Natural killer cell (primary cell): ENCODE results near the gene SMARCD3. TPM values are rescaled to one million over a fixed set of nuclear protein-coding genes. Genes with fewer than 3 reads are reported as not detected.

Source experiments
- ATAC-seq, 3 donors: fragments of 150-1000 bp in 2 of 3; fragments of 200-7000 bp in 1 of 3; cut with Tn5 transposase; 1 replicate in 1 of 3; 2 replicates in 2 of 3; pipeline ENCODE4 v1.10.0; 2021; ENCODE audit warnings: mild to moderate bottlenecking in 2 of 3, moderate library complexity in 2 of 3
- DNase-seq, 2 donors: peaks; one replicate each; pipeline versions ENCODE4 v3.0.0 to v3.0.0-alpha.2; 2013 to 2021; ENCODE audit warnings: mixed read lengths in 1 of 2
- H3K27ac ChIP-seq: one replicate; pipeline ENCODE4 v1.5.1; 2013; ENCODE audit warnings: mild to moderate bottlenecking, low read length
- H3K27me3 ChIP-seq: one replicate; pipeline ENCODE4 v1.6.1; 2013; ENCODE audit warnings: low read length; ENCODE audit not compliant: control insufficient read depth, insufficient read depth
- H3K36me3 ChIP-seq: one replicate; pipeline ENCODE4 v1.6.1; 2013; ENCODE audit warnings: low read length; ENCODE audit not compliant: control insufficient read depth, insufficient read depth
- H3K4me1 ChIP-seq: one replicate; pipeline ENCODE4 v1.6.1; 2013; ENCODE audit warnings: low read length; ENCODE audit not compliant: control insufficient read depth, insufficient read depth
- H3K4me3 ChIP-seq: one replicate; pipeline ENCODE4 v1.5.1; 2013; ENCODE audit warnings: low read length
- H3K9me3 ChIP-seq: one replicate; pipeline ENCODE4 v1.6.1; 2013; ENCODE audit warnings: low read length; ENCODE audit not compliant: control insufficient read depth, insufficient read depth
- H3K27ac Mint-ChIP-seq, 2 donors: one replicate each; pipeline ENCODE4 v1.8.0; 2022; ENCODE audit warnings: mild to moderate bottlenecking in 2 of 2, mixed read lengths in 2 of 2, moderate library complexity in 1 of 2
- H3K27me3 Mint-ChIP-seq, 2 donors: one replicate each; pipeline ENCODE4 v1.8.0; 2022; ENCODE audit warnings: low read depth in 2 of 2, mixed read lengths in 2 of 2
- H3K36me3 Mint-ChIP-seq: one replicate; pipeline ENCODE4 v1.8.0; 2022; ENCODE audit warnings: mixed read lengths
- H3K4me1 Mint-ChIP-seq, 2 donors: one replicate each; pipeline ENCODE4 v1.8.0; 2022; ENCODE audit warnings: mixed read lengths in 2 of 2
- H3K4me3 Mint-ChIP-seq: one replicate; pipeline ENCODE4 v1.8.0; 2022; ENCODE audit warnings: mild to moderate bottlenecking, moderate library complexity, mixed read lengths
- H3K9me3 Mint-ChIP-seq, 2 donors: one replicate each; pipeline ENCODE4 v1.8.0; 2022; ENCODE audit warnings: mixed read lengths in 2 of 2
- WGBS: methylation state at CpG from one replicate; pipeline ENCODE4 v1.1.7; 2013; ENCODE audit warnings: missing lambda C conversion rate; ENCODE audit not compliant: insufficient coverage; 5-methylcytosine and 5-hydroxymethylcytosine counted together
- intact Hi-C: fragments of 100-400 bp; cut with micrococcal nuclease; formaldehyde crosslinking; loops from one replicate; pipeline ENCODE4 v1.14.2; 2022
- total RNA-seq, 4 donors: library from RNA; stranded (reverse); fragments of 120-200 nt in 1 of 4; gene quantifications; one replicate each; pipeline versions ENCODE4 v1.2.3 to v1.2.4, GENCODE V29; 2013 to 2022
- TF ChIP-seq, protein P1 (sequence below): fragments of 200-600 bp; IDR thresholded peaks from one replicate; pipeline ENCODE4 v1.8.0; 2022; ENCODE audit warnings: antibody characterized with exemption

The SMARCD3 gene
- total RNA-seq, 3 donors from 2014 or later (not counting 1 experiment from before 2014, with no cell fraction given) = 3.1 to 8.7 (median 6.5) TPM

DNA sequence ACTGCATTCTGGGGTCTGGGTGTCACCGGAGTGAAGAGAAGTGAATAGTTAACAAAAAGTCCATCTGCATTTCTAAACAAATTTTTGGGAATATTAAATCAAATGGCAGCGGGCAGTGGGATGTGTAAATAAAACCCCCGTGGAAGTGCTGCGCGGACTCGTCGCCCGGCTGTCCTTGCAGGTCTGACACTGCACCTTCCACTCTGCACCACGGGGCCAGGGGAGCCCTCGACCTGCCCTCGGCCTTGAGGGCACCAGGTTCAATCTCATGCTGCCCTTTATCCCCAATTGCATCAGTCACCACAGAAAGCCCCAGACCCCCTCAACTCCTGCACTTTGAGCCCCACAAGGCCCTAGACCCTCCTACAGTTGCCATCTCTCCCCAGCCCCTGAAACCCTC is 6.4 kb upstream of the SMARCD3 start:
- TF ChIP-seq, protein P1, sequence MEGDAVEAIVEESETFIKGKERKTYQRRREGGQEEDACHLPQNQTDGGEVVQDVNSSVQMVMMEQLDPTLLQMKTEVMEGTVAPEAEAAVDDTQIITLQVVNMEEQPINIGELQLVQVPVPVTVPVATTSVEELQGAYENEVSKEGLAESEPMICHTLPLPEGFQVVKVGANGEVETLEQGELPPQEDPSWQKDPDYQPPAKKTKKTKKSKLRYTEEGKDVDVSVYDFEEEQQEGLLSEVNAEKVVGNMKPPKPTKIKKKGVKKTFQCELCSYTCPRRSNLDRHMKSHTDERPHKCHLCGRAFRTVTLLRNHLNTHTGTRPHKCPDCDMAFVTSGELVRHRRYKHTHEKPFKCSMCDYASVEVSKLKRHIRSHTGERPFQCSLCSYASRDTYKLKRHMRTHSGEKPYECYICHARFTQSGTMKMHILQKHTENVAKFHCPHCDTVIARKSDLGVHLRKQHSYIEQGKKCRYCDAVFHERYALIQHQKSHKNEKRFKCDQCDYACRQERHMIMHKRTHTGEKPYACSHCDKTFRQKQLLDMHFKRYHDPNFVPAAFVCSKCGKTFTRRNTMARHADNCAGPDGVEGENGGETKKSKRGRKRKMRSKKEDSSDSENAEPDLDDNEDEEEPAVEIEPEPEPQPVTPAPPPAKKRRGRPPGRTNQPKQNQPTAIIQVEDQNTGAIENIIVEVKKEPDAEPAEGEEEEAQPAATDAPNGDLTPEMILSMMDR = no peak

GRCh38 chr7:151254316-151254715 is 5.8 kb upstream of the SMARCD3 start:
- Histone ChIP-seq H3K27ac (no peak overlapping the region), H3K9me3 (no peaks in the 10 kb centered on the region), H3K36me3 (no peaks in the 10 kb centered on the region), H3K4me3 (no peak overlapping the region), H3K4me1 (peaks cover 16% of the 10 kb centered on the region), H3K27me3 (peaks cover 19% of the 10 kb centered on the region)
- Mint-ChIP-seq H3K27ac (no peak overlapping the region), H3K9me3 (no peaks in the 10 kb centered on the region), H3K4me3 (peak overlapping the region; percentile 47), H3K27me3 (peaks cover 68 to 69% of the 10 kb centered on the region in 2 donors), H3K4me1 (peaks cover 9 to 28% of the 10 kb centered on the region in 2 donors), H3K36me3 (no peaks in the 10 kb centered on the region)
- TF ChIP-seq, protein P1 = no peak
- DNase-seq (no peak), ATAC-seq (no peak)
- WGBS = 77% methylated on average over 7 of the region's 7 CpGs
- intact Hi-C loops = no loop called here

More for the DNA sequence above, 6.4 kb upstream of the SMARCD3 start:
- ATAC-seq (no peak), DNase-seq (no peak)
- Histone ChIP-seq H3K4me1 (peaks cover 12% of the 10 kb centered on the region), H3K27ac (no peak overlapping the region), H3K4me3 (no peak overlapping the region), H3K9me3 (no peaks in the 10 kb centered on the region), H3K36me3 (no peaks in the 10 kb centered on the region), H3K27me3 (peaks cover 16% of the 10 kb centered on the region)
- peaks cover 65 to 68% of the 10 kb centered on the region in 2 donors for H3K27me3 Mint-ChIP-seq
- no peaks in the 10 kb centered on the region for H3K36me3 Mint-ChIP-seq
- no peak overlapping the region for H3K27ac Mint-ChIP-seq
- no peaks in the 10 kb centered on the region for H3K9me3 Mint-ChIP-seq
- intact Hi-C loops = no loop called here
- H3K4me1 Mint-ChIP-seq = peaks cover 7 to 23% of the 10 kb centered on the region in 2 donors
- no peak overlapping the region for H3K4me3 Mint-ChIP-seq
- 89% methylated on average over 11 of the region's 11 CpGs for WGBS

GRCh38 chr7:151252961-151253711 is 4.6 kb upstream of the SMARCD3 start:
- WGBS = 91% methylated on average over 17 of the region's 17 CpGs

More at GRCh38 chr7:151252961-151253711, 4.6 kb upstream of the SMARCD3 start:
- Mint-ChIP-seq H3K4me3 (peak overlapping the region; percentile 84), H3K9me3 (no peaks in the 10 kb centered on the region), H3K27ac (no peak overlapping the region), H3K27me3 (peaks cover 63 to 68% of the 10 kb centered on the region in 2 donors), H3K4me1 (peaks cover 18 to 37% of the 10 kb centered on the region in 2 donors), H3K36me3 (no peaks in the 10 kb centered on the region)
- H3K4me1 ChIP-seq = peaks cover 24% of the 10 kb centered on the region
- ATAC-seq = no peak
- no peak for DNase-seq
- TF ChIP-seq, protein P1 = no peak
- intact Hi-C loops = no loop called here
- H3K27ac ChIP-seq = no peak overlapping the region
- H3K9me3 ChIP-seq = no peaks in the 10 kb centered on the region
- no peaks in the 10 kb centered on the region for H3K36me3 ChIP-seq
- peaks cover 21% of the 10 kb centered on the region for H3K27me3 ChIP-seq
- no peak overlapping the region for H3K4me3 ChIP-seq
